Activated effector memory CD4-positive, alpha-beta T cell treated with anti-CD3 and anti-CD28 coated beads, Interleukin-2, amount 50 U/mL, for 16 hours (primary cell): ENCODE data around the gene ABCD4.

Experiments used
- DNase-seq: peaks from one replicate; pipeline ENCODE4 v3.0.0-alpha.2; 2020

Gene ABCD4

DNA sequence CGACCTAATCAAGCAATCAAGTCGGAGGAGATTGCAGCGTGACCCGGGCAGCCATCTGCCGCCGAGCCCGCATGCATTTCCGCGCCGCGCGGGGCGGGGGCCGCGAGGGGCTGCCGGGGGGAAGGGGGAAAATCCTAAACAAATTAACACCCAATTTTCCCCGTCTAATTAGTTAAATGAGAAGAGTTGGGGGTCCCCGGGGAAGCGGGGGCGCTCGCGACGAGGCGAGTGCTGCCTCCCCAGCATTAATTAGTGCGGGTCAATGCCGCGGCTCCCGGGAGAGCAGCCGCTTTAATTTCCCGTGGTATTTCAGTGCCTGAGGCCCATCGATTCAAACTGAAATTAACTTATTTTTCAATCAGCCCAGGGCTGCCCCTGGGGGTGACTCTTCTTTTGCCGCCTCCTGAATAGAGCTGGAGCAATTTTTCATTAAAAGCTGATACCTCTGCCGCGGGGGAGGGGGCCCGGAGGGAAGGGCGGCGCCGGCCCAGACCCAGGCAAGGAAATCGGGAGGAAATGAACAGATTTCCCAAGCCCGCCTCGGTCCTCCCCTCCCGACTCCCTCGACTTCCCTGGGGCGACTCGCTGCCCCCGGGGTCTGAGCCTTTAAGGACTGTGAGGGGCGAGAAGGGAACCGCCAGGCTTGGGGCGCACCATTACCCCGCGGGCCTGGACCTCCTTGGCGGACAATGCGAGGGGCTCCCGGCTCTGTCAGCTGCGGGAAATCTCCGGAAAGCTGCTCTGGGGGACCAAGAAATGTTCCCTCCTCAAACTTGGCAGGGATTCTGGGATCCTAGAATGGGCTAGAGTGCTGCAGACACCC, 44.6 kb downstream of the ABCD4 start:
- DNase-seq, result no peak

DNA sequence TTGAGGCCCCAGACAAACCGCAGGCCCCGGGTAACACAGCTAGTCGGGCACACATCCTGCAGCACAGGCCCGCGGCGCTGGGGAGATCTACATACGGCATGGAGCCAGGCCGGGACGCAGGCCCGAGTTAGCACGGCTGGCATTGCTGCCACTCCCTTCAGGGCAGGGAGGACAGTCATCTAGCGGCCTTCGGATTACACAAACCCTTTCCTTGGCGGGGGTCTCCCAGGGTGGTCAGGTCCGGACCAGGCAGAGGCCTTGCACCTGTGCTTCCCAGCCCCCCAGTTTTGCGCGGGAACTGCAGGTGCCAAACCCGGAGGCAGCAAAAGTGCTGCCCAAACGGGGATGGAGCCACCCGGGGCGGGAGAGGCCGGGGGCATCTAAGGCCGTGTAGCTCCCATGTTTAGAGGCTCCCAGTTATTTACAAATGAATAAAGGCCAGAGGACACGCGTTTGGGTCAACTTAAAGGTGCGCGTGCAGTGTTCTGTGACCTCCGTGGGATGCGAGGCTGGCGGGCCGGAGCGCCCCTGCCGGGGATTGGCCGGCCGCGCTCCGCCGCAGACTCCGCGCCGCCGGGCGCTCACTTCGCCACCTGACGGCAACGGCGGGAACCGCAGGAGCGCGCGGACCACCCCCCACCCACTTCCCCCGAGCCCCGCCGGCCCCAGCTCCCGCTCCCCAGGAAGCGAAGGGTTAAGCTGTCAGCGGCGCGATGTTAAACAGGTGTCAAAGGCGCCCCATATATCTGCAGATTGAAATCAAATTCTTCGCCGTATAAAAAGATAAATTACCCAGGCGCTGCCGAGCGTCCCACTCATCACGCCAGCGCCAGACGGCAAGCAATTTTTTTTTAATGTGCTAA, 45.4 kb downstream of the ABCD4 start:
- peak; percentile 87 for DNase-seq

- DNase-seq, result no peak
Measured at GRCh38 chr14:74255281-74255680, 47.5 kb downstream of the ABCD4 start.

- DNase-seq, result no peak
Measured at GRCh38 chr14:74249433-74250375, 53.0 kb downstream of the ABCD4 start.

DNA sequence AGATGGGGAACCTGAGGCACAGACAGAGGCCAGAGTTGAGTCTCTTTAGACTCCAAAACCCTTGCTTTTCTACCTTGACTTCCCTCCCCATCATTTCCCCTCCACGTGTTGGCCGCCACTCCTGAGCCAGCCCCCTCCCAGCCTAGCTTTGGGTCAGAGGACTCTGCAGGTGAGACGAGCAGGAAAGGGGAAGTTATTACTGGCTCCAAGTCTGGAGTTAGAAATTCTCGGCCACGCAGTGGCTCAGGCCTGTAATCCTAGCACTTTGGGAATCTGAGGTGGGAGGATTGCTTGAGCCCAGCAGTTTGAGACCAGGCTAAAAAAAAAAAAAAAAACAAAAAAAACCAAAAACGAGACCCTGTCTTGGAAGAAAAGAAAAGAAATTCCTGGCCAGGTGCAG, 54.7 kb downstream of the ABCD4 start:
- no peak for DNase-seq

- no peak for DNase-seq
Measured at GRCh38 chr14:74246542-74246941, 56.2 kb downstream of the ABCD4 start.

GRCh38 chr14:74245292-74245691, 57.4 kb downstream of the ABCD4 start:
- DNase-seq, result no peak

- DNase-seq, result no peak
Measured at GRCh38 chr14:74244115-74244514, 58.6 kb downstream of the ABCD4 start.

DNA sequence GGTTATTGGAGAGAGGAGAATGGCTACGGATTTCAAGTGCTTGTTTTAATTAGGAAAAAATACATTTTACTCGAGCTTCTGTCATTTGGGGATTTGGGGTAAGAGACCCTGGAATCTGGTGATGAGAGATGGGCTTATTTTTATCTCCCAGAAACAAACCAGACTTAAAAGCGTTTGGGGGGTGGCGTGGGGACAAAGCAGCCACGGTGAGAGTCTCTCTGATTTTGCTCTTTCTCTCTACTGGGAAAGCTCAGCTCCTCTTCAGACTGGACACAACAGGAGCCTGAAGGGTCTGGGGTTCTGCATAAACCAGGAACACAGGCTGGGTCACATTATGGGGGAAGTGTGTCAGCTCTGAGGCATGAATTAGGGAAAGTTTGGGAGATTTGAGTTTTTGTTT, 59.7 kb downstream of the ABCD4 start:
- no peak for DNase-seq

DNA sequence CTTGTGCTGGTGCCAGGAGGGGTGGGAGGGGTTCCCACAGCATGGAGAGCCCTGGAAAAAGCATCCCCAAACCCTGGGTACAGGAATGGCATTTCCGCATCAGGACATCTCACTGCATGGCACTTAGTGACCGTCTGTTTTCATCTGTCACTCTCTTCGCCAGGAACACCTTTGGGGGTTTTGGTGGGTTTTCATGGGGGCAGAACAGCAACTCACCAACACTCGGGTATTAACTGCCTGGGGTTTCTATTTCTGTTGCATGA, 60.0 kb downstream of the ABCD4 start:
- DNase-seq, result no peak

GRCh38 chr14:74242021-74242779, 60.5 kb downstream of the ABCD4 start:
- no peak for DNase-seq

DNA sequence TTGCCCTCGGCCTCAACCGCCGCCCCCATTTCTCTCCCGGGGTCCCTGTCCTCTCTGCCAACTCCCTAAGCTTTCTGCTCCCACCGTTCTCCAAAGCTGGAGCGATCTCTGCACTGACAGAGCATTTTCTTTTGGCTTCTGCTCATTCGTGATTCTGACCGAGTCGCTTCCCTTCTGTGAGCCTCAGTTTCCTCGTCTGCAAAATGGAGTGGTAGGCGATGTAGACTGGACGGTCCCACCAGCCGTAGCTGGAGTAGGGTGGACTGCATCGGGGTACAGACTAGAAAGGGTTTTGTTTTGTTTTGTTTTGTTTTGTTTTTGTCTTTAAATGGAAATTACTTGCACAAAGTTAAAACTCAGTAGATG, 61.1 kb downstream of the ABCD4 start:
- no peak for DNase-seq

DNA sequence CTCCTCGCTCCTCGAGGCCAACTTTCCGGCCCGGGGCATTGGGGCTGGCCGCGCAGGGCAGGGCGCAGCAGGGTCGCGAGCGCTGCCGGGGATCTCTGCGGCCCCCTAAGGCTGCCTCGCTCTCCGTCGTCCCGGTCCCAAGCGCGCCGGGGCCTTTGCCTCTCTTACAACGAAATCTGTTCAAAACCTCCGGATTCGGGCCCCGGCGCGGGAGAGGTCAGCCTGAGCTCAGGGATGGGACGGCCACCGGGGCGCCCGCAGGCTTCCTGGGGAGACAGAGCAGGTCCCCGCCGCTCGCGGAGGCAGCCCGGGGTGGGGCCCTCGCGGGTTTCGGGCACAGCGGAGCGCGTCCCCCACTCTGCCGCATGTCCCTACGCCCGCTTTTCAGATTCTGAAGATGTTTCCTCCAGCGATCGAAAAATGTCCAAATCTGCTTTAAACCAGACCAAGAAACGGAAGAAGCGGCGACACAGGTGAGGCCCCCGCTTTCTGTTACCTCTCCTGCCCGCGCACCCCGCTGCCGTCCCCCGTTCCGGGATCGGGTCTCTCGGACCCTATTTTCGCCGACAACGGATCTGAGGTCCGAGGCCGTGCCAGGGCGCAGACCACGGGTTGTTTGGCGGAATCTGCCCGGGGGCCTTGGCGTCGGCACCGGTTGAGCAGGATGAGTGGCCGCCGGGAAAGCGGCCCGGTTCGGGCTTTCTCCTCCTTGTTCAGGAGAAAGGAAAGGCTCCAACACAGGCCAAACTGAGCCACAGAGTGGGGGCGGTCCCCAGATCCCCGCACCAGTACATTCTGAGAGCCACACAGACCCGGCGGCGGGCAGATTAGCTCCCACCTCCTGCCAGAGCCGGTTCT, 61.7 kb downstream of the ABCD4 start:
- no peak for DNase-seq

DNA sequence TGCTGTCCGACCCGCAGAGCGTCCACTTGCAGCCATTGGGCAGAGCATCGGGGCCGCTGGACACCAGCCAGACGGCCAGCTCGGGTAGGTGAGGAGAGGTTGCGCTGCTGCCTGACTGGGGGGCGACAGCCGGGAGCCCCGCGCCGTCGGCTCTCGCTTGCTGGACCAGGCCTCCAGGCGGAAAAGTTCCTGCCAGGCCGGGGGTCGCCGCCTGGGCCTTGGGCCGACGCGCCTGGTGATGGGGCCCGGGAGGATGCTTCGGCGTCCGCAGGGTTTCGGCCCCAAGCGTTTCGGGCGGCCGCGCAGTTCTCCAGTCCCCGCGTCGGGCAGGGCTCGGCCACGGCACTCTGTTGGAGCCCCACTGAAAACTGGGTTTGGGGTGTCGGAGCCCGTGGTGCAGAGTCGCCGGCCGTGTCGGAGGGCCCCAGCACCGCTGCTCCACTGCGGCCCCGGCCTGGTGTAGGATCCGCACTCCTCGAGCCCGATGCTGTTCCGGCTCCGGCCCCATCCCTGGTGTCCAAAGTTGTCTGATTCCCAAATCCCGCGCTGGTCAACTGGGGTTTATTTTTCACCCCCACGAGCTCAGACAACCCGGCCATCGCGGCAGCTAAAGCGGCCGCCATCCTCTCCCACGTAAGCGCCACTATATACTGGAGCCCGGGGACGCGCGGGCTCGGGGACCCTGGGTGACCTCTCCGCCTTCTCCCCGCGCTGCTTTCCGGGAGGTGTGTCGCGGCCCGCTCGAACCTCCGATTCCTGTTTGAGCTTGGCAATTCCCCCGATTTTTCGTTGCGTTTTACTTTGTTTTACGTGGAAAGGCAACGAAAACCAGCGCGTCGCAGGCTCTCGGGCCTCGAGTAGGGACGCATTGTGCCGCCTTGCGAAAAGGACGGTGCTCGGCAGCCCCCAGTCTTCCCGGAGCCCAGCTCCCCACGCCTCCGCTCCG, 62.6 kb downstream of the ABCD4 start:
- no peak for DNase-seq

- no peak for DNase-seq
Measured at GRCh38 chr14:74238974-74239847, 63.5 kb downstream of the ABCD4 start, which contains the start of gene VSX2. Gene VSX2, plus strand, starts transcription at chr14:74239449. Its CDS starts 113 bp downstream, at chr14:74239562.

DNA sequence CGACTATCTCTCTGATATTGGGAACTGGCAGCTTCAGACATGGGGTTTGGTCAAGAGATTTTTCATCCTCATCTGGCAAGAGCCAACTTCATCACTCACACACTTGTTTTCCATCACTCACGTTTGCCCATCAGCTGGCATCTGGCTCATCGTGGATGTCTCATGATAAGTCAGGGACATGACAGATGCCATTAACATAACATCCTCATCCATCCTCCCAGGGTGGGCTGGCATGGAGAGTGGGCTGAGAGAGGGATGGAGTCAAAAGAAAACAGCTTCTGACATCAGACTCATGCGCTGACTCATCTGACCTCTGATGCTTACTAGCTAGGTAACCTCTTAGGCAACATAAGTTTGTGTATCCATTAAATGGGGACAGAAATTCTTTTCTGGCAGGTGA, 65.3 kb downstream of the ABCD4 start:
- no peak for DNase-seq
